ENCODE measurements around the gene LCN15. TPM values are rescaled to one million over a fixed set of nuclear protein-coding genes. Genes with fewer than 3 reads are reported as not detected.
"Not testable (repeated sequence)": the region's sequence is repeated elsewhere in the genome, so short reads cannot be mapped to it uniquely, and the experiment has no call there.

LCN15 gene
- total RNA-seq, 2 experiments from 2014 or later, result not detected

DNA sequence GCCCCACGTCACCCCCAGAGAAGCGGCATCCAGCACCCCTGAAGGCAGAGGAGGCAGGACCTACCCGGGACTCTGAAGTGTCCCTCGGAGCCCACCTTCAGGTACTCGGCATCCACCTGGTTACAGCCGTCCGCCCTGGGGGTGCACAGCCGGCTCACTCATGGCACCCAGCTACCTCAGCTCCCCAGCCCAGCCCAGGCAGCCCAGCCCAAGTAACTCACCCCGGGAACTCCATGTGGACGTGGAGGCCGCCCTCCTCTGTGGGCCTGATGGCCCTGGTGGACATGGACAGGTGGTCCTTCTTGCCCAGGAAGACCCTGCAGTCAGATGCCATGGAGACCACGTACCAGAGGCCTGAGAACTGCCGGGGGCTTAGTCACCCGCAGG lies 676 bp downstream of the LCN15 start:
- H3K27me3 Mint-ChIP-seq, result peaks cover 6% of the 10 kb centered on the region
- ChIA-PET POLR2A (no interaction called here), CTCF (interaction anchor here (1.5 kb wide), 1 partner anchor 283 kb away, joined by 4 read pairs; no protein-coding TSS in a partner anchor)
- no peak overlapping the region for H3K27ac Mint-ChIP-seq
- H3K4me1 Mint-ChIP-seq, result peaks cover 5% of the 10 kb centered on the region
- no peak for DNase-seq
- H3K9me3 Mint-ChIP-seq, result no peaks in the 10 kb centered on the region
- no peak overlapping the region for H3K4me3 Mint-ChIP-seq
- H3K36me3 Mint-ChIP-seq (ENCODE audit: low read depth), result no peaks in the 10 kb centered on the region

DNA sequence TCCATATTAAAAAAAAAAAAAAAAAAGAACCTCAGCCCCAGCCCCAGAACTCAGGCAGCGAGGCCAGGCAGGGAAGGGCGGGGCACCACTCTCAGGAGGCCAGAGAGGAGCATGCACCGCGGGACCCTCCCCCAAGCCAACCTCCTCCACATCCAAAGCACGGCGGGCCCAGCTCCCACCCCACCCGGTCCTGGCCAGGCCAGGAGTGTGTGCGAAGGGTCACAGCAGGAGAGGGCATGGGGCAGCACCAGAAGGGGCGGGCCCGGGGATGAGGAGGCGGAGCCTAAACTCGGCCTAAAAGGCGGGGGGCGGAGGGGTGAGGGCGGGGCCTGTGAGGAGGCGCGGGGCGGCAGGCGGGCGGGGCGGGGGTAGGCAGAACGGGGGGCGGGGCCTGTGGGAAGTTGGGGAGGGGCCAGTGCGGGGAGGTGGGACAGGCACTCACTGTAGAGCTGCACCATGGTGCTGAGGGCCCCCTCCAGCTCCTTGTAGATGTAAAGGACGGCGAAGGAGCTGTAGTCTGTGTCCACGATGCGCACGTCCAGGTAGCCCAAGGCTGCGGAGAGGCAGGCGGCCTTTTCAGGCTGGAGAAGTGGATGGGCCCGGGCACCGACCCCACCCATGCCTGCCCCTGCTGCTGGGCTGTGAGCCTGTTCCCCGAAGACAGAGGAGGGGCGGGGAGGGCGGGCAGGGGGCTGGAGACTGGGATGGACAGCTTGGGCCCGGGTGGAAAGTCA lies 1.2 kb downstream of the LCN15 start:
- H3K27ac Mint-ChIP-seq, result no peak overlapping the region
- ChIA-PET CTCF (interaction anchor here (1.4 kb wide), 1 partner anchor 15 kb away, joined by 4 read pairs; no protein-coding TSS in a partner anchor), POLR2A (no interaction called here)
- H3K36me3 Mint-ChIP-seq (ENCODE audit: low read depth), result no peaks in the 10 kb centered on the region
- H3K4me1 Mint-ChIP-seq, result peaks cover 5% of the 10 kb centered on the region
- no peak overlapping the region for H3K4me3 Mint-ChIP-seq
- peak; percentile 43 for DNase-seq
- H3K9me3 Mint-ChIP-seq, result no peaks in the 10 kb centered on the region
- peaks cover 6% of the 10 kb centered on the region for H3K27me3 Mint-ChIP-seq

DNA sequence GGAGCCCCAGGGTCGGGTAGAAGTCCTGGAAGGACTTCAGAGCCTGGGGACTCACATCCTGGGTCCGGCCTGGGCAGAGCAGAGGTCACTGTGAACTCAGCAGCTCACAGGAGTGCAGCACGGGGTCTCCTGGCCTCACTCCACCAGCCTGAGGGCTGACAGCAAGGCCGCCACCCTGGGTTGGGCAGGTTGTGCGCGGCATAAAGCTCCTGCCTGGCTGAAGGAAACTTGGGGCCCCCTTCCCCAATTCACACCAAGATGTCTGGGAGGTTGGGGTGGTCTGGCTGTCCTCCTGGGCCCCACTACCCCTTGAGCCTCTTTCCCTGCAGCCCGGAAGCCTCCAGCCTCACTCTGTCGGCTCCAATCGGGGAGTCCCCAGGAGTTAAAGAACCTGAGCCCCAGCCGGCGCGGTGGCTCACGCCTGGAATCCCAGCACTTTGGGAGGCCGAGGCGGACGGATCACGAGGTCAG lies 2.1 kb downstream of the LCN15 start:
- no peaks in the 10 kb centered on the region for H3K36me3 Mint-ChIP-seq (ENCODE audit: low read depth)

GRCh38 chr9:136761545-136761981 lies 2.8 kb downstream of the LCN15 start:
- no peak for DNase-seq
- Mint-ChIP-seq H3K4me3 (no peak overlapping the region), H3K27me3 (no peaks in the 10 kb centered on the region), H3K9me3 (no peaks in the 10 kb centered on the region), H3K4me1 (peaks cover 2% of the 10 kb centered on the region), H3K36me3 (ENCODE audit: low read depth) (no peaks in the 10 kb centered on the region), H3K27ac (no peak overlapping the region)
- CTCF ChIA-PET, result interaction anchor here (0.6 to 1.4 kb wide), 2 partner anchors 17 to 25 kb away, joined by 3 to 4 read pairs; no protein-coding TSS in a partner anchor
- POLR2A ChIA-PET, result no interaction called here

More for the DNA sequence above, 2.1 kb downstream of the LCN15 start:
- Mint-ChIP-seq H3K27me3 (no peaks in the 10 kb centered on the region), H3K9me3 (no peaks in the 10 kb centered on the region), H3K4me3 (no peak overlapping the region), H3K27ac (no peak overlapping the region), H3K4me1 (peaks cover 5% of the 10 kb centered on the region)
- no peak for DNase-seq
- ChIA-PET POLR2A (no interaction called here), CTCF (interaction anchor here (1.4 kb wide), 1 partner anchor 16 kb away, joined by 4 read pairs; no protein-coding TSS in a partner anchor)

- H3K4me1 Mint-ChIP-seq; H3K27ac Mint-ChIP-seq; H3K36me3 Mint-ChIP-seq (ENCODE audit: low read depth); H3K4me3 Mint-ChIP-seq; H3K9me3 Mint-ChIP-seq; H3K27me3 Mint-ChIP-seq; POLR2A ChIA-PET: not testable (repeated sequence)
- peak; percentile 29 for DNase-seq
- CTCF ChIA-PET, result interaction anchor here (0.6 to 1.4 kb wide), 2 partner anchors 17 to 26 kb away, joined by 3 to 4 read pairs; no protein-coding TSS in a partner anchor
Measured at GRCh38 chr9:136760834-136761544, 3.3 kb downstream of the LCN15 start.

DNA sequence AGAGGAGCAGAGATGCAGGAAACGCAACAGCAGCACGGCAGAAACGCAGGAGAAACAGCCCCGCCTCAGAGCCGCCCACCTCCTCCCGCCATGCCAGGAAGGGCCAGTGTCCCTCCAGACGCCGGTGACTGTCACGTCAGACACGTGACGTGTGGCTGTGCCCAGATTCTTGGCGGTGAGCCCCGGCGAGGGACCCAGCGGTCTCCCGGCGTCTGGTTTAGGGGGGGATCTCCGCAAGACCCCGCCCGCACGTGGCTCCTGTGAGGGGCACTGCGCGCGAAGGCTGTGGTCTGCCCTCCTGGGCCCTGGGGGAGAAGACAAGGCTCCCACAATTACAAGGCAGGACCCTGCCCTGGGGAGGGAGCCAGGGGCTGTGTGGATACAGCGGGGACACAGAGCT lies 3.9 kb downstream of the LCN15 start:
- no peak for DNase-seq
- Mint-ChIP-seq H3K36me3 (ENCODE audit: low read depth) (no peaks in the 10 kb centered on the region), H3K9me3 (peaks cover 9% of the 10 kb centered on the region), H3K27me3 (no peaks in the 10 kb centered on the region), H3K4me3 (no peak overlapping the region), H3K27ac (no peak overlapping the region), H3K4me1 (no peaks in the 10 kb centered on the region)
- POLR2A ChIA-PET, result no interaction called here
- CTCF ChIA-PET, result no interaction called here

- CTCF ChIA-PET, result no interaction called here
- Mint-ChIP-seq H3K27me3 (no peaks in the 10 kb centered on the region), H3K27ac (no peak overlapping the region), H3K9me3 (peaks cover 11% of the 10 kb centered on the region), H3K4me3 (no peak overlapping the region), H3K36me3 (ENCODE audit: low read depth) (no peaks in the 10 kb centered on the region), H3K4me1 (no peaks in the 10 kb centered on the region)
- no peak for DNase-seq
- POLR2A ChIA-PET, result no interaction called here
Measured at GRCh38 chr9:136759436-136760325, 4.6 kb downstream of the LCN15 start.

DNA sequence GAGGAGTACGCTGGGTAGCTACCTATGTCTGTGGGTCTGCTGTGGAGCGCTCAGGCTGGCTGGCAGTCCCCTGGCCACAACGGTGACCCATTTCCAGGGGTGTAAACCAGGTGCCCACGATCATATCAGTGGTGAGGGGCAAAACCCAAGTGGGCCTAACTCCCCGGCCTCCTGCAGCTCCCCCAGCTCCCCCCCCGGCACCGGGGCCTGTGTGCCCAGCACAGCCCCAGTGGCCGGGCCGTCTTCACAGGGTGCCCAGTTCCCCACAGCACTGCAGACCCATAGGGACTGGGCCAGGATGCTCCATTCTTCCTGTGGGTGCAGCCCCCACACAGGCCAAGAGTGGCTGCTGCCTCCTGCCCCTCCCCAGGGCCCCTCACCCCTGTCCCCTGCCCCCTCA lies 5.3 kb downstream of the LCN15 start:
- ChIA-PET POLR2A (no interaction called here), CTCF (interaction anchor here (1.1 to 1.2 kb wide), 2 partner anchors 9 to 29 kb away, joined by 3 read pairs; no protein-coding TSS in a partner anchor)
- Mint-ChIP-seq H3K27ac (no peak overlapping the region), H3K4me1 (no peaks in the 10 kb centered on the region), H3K27me3 (no peaks in the 10 kb centered on the region), H3K9me3 (peaks cover 11% of the 10 kb centered on the region), H3K4me3 (no peak overlapping the region), H3K36me3 (ENCODE audit: low read depth) (no peaks in the 10 kb centered on the region)
- DNase-seq, result no peak

DNA sequence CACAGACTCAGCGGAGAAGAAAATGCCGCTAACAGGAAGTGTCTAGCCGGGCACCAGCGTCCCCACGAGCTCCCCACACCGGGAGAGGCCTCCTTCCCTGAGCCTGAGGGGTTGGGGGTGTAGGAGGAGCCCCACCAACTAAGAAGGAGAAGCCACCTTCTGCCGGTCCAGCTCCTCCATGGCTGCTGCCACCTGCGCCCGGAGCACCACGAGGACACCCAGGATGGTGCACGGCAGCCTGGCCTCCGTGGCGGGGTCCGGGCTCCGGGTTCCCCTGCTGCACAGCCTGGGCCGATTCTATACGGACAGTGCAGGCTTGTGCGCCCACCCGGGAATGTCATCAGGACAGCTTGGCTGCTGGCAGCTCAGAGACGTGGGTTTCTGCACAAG lies 6.6 kb downstream of the LCN15 start:
- Mint-ChIP-seq H3K4me1 (no peaks in the 10 kb centered on the region), H3K4me3 (no peak overlapping the region), H3K27ac (no peak overlapping the region), H3K9me3 (peaks cover 11% of the 10 kb centered on the region), H3K36me3 (ENCODE audit: low read depth) (no peaks in the 10 kb centered on the region), H3K27me3 (no peaks in the 10 kb centered on the region)
- ChIA-PET CTCF (interaction anchor here (0.8 to 1.3 kb wide), 7 partner anchors 8 to 49 kb away, joined by 3 to 4 read pairs (median 3); partner anchors contain the start of gene LCN10), POLR2A (no interaction called here)
- DNase-seq, result no peak

- Mint-ChIP-seq H3K4me3 (no peak overlapping the region), H3K27ac (no peak overlapping the region), H3K36me3 (ENCODE audit: low read depth) (peaks cover 2% of the 10 kb centered on the region), H3K9me3 (peaks cover 13% of the 10 kb centered on the region), H3K4me1 (no peaks in the 10 kb centered on the region), H3K27me3 (no peaks in the 10 kb centered on the region)
- DNase-seq, result no peak
- POLR2A ChIA-PET, result no interaction called here
- CTCF ChIA-PET, result interaction anchor here (1.1 to 1.3 kb wide), 4 partner anchors 14 to 49 kb away, joined by 3 to 4 read pairs (median 4); partner anchors contain the start of gene LCN10
Measured at GRCh38 chr9:136757328-136757727, 7.0 kb downstream of the LCN15 start.

GRCh38 chr9:136756836-136757235 lies 7.5 kb downstream of the LCN15 start:
- H3K27ac Mint-ChIP-seq, result no peak overlapping the region
- POLR2A ChIA-PET, result no interaction called here
- H3K4me3 Mint-ChIP-seq, result no peak overlapping the region
- peaks cover 18% of the 10 kb centered on the region for H3K9me3 Mint-ChIP-seq
- CTCF ChIA-PET, result no interaction called here
- no peak for DNase-seq
- peaks cover 3% of the 10 kb centered on the region for H3K36me3 Mint-ChIP-seq (ENCODE audit: low read depth)
- no peaks in the 10 kb centered on the region for H3K4me1 Mint-ChIP-seq
- H3K27me3 Mint-ChIP-seq, result no peaks in the 10 kb centered on the region

DNA sequence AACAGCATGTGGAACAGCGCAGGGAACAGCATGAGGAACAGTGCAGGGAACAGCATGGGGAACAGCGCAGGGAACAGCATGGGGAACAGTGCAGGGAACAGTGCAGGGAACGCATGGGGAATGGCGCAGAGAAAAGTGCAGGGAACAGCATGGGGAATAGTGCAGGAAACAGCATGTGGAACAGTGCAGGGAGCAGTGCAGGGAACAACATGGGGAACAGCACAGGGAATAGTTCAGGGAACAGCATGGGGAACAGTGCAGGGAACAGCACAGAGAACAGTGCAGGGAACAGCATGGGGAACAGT lies 8.2 kb downstream of the LCN15 start:
- H3K9me3 Mint-ChIP-seq, result peaks cover 23% of the 10 kb centered on the region
- ChIA-PET POLR2A (no interaction called here), CTCF (no interaction called here)
- peaks cover 5% of the 10 kb centered on the region for H3K36me3 Mint-ChIP-seq (ENCODE audit: low read depth)
- peaks cover 3% of the 10 kb centered on the region for H3K27me3 Mint-ChIP-seq
- H3K4me3 Mint-ChIP-seq, result no peak overlapping the region
- no peaks in the 10 kb centered on the region for H3K4me1 Mint-ChIP-seq
- H3K27ac Mint-ChIP-seq, result no peak overlapping the region
- DNase-seq, result no peak

Measured in activated CD4-positive, alpha-beta T cell treated with anti-CD3 and anti-CD28 coated beads, Interleukin-2, amount 10 ng/mL, durations not matched to agents 7 days and 5 days (primary cell).